NCI-H2196 treated with DMSO at 0.1 percent for 48 hours (cell line): ENCODE data around the gene CDK9.
"Not testable (repeated sequence)": the region's sequence is repeated elsewhere in the genome, so short reads cannot be mapped to it uniquely, and the experiment has no call there.

ENCODE experiments used
- DNase-seq: peaks from one replicate; lab custom pipeline; 2025; ENCODE audit not compliant: unreplicated experiment; lab: John Stamatoyannopoulos, UW

Gene CDK9

DNA sequence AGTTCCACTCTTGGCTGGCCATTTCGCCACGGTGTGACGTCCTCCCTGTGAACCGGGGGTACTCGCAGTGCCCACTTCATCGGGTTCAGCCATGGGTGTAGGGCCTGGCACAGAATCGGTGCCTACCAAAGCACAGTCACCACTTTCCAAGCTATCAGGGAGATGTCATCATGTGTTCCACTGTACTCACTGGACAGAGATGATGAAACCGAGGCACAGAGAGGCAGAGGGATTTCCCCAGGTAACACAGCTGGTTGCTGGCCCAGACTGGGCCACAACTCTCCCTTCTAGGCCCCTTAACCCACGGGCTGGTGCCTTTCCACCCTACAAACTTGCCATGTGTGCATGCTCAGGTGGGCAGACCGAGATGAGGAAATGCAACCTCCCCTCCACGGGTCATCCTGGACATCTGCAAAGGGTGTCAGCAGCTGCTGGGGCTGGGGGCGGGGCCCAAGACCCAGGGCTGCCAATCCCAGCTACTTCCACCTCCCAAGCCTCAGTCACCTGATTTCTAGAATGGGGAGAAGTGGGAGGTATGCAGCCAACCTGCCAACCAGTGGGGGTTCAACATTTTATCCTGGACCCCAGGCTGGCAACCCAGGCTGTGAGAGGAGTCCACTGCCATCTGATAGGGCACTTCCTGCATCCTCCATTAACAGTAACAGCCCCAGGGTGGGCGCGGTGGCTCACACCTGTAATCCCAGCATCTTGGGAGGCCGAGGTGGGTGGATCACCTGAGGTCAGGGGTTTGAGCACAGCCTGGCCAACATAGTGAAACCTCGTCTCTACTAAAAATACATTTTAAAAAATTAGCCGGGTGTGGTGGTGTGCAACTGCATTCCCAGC, 6.5 kb upstream of the CDK9 start:
- DNase-seq = no peak

DNA sequence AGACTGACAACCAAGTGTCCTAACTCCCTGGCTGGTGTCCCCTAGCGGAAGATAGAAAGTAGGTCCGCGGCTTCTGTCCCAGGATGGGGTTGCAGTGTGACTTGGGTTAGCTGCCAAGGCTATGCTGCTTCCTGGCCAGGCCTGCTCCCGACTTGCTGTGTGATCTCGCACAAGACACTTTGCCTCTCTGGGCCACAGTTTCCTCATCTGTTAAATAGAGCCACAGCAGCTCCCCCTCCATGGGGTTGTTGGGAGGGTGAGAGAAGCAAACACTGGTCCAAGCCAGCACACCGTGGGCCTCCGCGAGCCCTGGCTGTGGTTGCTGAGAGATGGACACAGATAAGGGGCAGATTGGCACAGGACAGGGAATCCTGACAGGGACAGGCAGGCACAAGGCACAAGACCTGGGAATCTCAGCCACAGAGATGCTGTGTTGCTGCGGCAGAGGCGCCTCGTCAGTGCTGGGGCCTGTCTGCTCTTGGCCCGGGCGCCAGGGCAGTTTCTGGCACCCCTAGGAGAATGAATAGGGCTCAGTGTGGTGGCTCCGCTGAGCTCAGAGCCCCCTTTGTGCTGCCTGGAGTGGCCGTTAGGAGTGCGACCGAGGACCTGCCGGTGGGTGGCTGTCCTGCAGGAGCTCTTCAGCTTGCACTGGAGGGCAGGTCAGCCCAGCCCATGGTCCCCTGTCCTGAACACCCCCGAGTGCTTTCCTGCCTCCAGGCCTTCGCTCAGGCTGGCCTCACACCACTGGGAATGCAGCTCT, 5.5 kb upstream of the CDK9 start:
- no peak for DNase-seq

- not testable (repeated sequence) for DNase-seq
Observed at GRCh38 chr9:127780909-127781308, 4.9 kb upstream of the CDK9 start.

DNA sequence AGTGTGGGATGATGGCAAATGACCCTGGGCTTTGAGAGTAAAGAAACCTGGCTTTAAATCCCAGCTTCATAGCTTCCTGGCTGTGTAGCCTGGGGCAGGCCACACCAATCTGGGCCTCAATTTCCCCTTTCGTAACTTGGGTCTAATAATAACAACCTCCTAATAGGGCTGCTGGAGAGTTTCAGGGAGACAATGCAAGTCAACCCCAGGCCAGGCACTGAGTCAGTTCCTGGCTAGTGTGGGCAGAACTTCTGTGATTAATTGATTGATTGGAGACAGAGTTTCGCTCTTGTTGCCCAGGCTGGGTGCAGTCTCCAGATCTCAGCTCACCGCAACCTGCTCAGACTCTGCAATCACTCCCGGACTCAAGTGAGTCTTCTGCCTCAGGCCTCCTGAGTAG, 4.0 kb upstream of the CDK9 start:
- no peak for DNase-seq

DNA sequence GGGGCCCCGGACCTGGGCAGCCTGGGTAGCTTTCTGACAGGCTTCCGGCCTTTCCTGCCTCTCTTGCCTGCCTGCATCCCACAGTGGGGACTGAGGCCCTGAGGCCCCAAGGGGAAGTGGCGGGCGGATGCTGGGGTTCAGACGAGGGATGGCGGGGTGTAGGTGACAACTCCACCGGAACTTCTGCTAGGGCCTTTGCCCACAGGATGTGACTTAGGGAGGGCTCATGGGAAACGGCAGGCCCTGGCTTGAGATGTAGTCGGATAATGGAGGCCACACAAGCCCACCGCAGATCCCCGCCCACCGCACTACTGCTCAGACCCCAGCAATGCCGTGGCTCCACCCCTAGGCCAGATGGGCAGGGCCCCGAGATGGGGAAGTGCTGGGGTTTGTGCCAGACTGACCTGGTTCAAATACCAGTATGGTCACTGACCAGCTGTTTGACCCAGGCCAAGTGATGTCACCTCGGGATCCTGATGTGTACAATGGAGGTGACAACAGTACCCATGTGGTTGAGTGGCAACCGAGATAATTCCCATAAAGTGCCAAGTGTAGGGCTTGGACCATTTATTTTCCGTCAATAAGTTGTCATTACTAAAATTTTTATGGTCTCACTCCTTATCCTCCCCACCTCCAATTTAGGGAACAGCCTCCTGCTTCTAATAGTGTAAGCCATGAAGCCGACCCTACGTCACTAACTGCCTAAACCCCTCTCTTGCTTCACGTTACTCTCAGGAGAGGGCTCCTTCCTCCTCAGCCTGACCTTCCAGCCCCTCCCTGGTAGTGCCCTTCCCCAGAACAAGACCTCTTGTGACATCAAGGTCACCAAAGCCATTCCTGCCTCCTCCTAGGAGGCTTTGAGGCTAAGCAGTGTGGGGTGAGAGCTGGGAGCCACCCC, 2.5 kb upstream of the CDK9 start:
- DNase-seq = no peak

DNA sequence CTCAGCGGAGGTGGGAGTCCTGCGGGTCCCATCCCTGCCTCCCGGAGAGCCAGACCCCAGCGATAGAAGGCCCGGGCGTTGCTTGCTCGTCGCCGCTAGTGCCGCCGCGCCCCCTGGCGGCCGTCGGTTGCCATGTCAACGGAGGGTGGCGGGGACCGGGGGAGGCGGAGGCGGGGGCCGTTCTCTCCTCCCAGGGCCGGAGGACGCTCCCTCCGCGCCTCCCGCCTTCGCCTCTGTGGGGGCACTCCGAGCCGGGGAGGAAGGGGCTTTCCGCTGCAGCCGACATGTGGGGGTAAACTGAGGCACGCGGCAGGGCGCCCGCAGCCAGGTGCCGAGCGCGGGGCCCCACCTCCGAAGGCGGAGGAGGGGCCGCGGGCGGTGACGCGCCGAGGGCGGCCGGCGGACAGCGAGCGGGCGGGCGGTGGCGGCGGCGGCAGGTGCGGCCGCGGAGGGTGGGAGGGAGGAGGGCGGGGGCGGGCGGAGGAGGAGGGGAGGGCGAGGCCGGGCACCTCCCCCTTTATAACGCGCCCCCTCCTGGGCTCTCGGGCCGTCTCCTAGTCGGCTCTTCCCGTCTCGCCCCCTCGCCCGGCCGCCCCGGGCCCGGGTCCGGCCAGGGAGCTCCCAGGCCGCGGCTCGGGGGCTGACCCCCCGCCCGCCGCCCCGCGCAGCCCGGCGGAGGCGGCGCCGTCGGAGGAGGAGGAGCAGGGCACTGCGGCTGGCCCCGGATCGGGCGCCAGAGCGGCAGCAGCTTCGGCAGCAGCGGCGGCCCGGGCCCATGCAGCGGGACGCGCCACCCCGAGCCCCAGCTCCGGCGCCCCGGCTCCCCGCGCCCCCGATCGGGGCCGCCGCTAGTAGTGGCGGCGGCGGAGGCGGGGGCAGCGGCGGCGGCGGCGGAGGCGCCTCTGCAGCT, 556 bp upstream of the CDK9 start:
- peak; percentile 82 for DNase-seq

DNA sequence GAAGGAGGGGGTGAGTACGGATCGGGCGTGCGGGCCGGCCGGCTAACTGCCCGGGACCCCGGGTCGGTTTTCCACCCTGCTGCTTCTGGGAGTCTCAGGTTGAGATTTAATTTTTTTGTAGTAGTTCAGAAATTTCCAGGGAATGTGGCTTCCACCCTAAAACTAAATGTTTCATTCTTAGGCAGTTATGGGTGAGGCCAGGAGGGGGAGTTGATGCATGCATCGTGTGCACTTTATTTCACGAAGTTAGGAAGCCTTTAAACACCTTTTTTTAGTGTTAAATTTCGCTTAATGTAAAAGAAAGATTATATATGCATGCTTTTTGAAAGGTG, 905 bp downstream of the CDK9 start:
- DNase-seq = no peak

GRCh38 chr9:127788337-127789011, 2.6 kb downstream of the CDK9 start:
- DNase-seq = no peak

- DNase-seq = no peak
Observed at GRCh38 chr9:127789179-127789578, 3.3 kb downstream of the CDK9 start.

- DNase-seq = no peak
Observed at GRCh38 chr9:127790094-127790855, 4.4 kb downstream of the CDK9 start.

DNA sequence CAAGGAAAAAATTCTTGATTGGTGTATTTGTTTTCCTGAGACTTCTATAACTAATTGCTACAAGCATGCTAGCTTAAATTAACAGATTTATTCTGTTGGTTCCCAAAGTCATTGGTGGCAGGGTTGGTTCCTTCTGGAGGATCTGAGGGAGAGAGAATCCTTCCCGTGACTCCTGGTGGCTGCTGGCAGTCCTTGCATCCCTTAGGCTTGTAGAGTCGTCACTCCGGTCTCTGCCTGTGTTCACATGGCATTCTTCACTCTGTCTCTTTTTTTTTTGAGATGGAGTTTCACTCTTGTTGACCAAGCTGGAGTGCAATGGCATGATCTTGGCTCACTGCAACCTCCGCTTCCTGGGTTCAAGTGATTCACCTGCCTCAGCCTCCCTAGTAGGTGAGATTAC, 5.3 kb downstream of the CDK9 start:
- DNase-seq = no peak

DNA sequence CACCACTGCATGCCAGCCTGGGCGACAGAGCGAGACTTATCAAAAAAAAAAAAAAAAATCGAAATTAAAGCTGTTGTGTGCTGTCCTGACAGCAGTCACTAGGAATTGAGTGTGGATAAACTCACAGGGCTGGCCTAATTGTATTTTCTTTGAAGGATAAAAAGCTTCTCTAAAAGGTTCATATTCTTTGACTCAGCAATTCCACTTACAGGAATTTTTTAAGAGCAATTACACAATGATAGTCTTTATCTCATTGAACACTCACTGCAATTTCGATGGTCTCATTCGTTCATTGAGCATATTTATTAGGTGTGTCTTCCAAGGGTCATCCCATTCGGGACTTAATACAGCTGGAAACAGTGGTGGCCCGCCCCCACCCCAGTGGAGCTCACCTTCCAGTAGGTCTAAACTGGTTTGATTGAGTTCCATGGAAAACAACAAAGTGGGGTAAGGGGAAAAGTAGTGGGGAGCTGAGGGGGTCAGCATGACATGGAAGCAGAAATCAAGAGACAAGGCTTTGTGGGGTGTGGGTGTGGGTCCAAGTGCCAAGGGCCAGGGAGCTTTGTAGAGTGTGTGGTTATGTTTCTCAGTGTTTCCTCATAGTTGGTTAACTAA, 6.7 kb downstream of the CDK9 start:
- DNase-seq = no peak

DNA sequence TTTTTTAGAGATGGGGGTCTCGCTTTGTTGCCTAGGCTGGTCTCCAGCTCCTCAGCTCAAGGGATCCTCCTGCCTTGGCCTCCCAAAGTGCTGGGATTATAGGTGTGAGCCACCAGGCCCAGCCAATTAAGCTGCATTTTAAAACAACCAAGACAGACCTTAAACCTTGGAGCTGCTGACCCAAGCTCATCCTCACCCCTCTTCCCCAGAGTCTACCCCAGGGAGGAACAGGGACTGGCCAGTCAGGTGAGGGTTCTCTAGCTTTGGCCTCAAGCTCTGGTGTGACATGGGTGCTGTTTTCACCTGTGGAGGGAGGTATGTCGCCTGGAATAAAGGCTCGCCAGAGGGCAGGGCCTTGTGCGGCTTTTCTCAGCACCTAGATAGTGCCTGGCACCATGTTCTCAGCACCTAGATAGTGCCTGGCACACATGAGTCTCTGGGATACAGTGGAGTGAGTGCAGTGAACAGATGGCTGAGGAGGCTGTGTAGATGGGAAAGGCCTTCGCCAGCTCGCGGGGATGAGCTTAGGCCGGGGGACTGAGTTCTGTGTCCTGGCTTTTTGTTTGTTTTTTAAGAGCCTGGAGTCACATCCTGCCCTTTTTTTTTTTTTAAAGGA, 7.4 kb downstream of the CDK9 start:
- no peak for DNase-seq

GRCh38 chr9:127794001-127794791, 8.4 kb downstream of the CDK9 start:
- DNase-seq = no peak

GRCh38 chr9:127796225-127796813, 10.5 kb downstream of the CDK9 start:
- DNase-seq = peak; percentile 49

GRCh38 chr9:127796852-127797370, 11.1 kb downstream of the CDK9 start:
- DNase-seq = no peak
